HCT116 (cell line): ENCODE results near the gene WTAP. TPM values are rescaled to one million over a fixed set of nuclear protein-coding genes. Genes with fewer than 3 reads are reported as not detected.

Source experiments
- total RNA-seq: library from RNA; stranded (reverse); gene quantifications from one replicate; pipeline ENCODE4 v1.2.1, GENCODE V29; 2021; ENCODE audit not compliant: unreplicated experiment

Gene WTAP
- total RNA-seq, 1 experiment from 2014 or later, result 88.6 TPM

Other genes with a start within 250 kb of the WTAP start
- gene SOD2, start 34.3 kb upstream of the WTAP start, total RNA-seq, result 98.6 TPM
- gene ACAT2, start 34.5 kb downstream of the WTAP start, total RNA-seq, result 41.6 TPM
- gene TCP1, start 62.1 kb downstream of the WTAP start, total RNA-seq, result 447 TPM
- 106 TPM for gene MRPL18, start 63.0 kb downstream of the WTAP start, total RNA-seq
- gene PNLDC1, start 72.8 kb downstream of the WTAP start, total RNA-seq, result 0.37 TPM
- gene MAS1, start 163.5 kb downstream of the WTAP start, total RNA-seq, result not detected
- 37.0 TPM for gene IGF2R, start 241.6 kb downstream of the WTAP start, total RNA-seq